SU-DHL-6 (cell line): ENCODE measurements around the gene DCHS1.

Source experiments
- CTCF ChIP-seq: fragments of 200-600 bp; sonication (generic); IDR thresholded peaks from one replicate; pipeline ENCODE4 v1.5.1; 2017; ENCODE audit warnings: antibody characterized with exemption, mild to moderate bottlenecking, low read length, moderate library complexity; ENCODE audit not compliant: insufficient read depth, poor library complexity, severe bottlenecking
- EZH2phosphoT487 ChIP-seq: fragments of 200-600 bp; sonication (generic), shearing (Covaris generic); conservative IDR thresholded peaks from 2 replicates; pipeline ENCODE4 v1.6.1; 2018; ENCODE audit warnings: mild to moderate bottlenecking, antibody characterized with exemption, low read length, moderate library complexity, mixed read lengths

GRCh38 chr11:6622261-6623171, 33.1 kb downstream of the DCHS1 start:
- no peak for TF ChIP-seq CTCF
- no peak for TF ChIP-seq EZH2phosphoT487
